IPS-15b (cell line): ENCODE results near the gene SHPK.

Experiments
- H3K27me3 ChIP-seq: one replicate; pipeline ENCODE4 v1.6.1; 2013; ENCODE audit warnings: low read length; ENCODE audit not compliant: control insufficient read depth, insufficient read depth
- H3K36me3 ChIP-seq: one replicate; pipeline ENCODE4 v1.6.1; 2013; ENCODE audit warnings: low read length; ENCODE audit not compliant: control insufficient read depth, insufficient read depth
- H3K4me1 ChIP-seq: one replicate; pipeline ENCODE4 v1.6.1; 2013; ENCODE audit warnings: mild to moderate bottlenecking, low read length; ENCODE audit not compliant: control insufficient read depth, insufficient read depth
- H3K4me3 ChIP-seq: one replicate; pipeline ENCODE4 v1.5.1; 2013; ENCODE audit warnings: low read depth, low read length
- H3K9ac ChIP-seq: one replicate; pipeline ENCODE4 v1.6.1; 2013; ENCODE audit warnings: low read depth, mild to moderate bottlenecking, low read length
- H3K9me3 ChIP-seq: one replicate; pipeline ENCODE4 v1.6.1; 2013; ENCODE audit warnings: mild to moderate bottlenecking, low read length; ENCODE audit not compliant: control insufficient read depth, insufficient read depth

Gene SHPK

DNA sequence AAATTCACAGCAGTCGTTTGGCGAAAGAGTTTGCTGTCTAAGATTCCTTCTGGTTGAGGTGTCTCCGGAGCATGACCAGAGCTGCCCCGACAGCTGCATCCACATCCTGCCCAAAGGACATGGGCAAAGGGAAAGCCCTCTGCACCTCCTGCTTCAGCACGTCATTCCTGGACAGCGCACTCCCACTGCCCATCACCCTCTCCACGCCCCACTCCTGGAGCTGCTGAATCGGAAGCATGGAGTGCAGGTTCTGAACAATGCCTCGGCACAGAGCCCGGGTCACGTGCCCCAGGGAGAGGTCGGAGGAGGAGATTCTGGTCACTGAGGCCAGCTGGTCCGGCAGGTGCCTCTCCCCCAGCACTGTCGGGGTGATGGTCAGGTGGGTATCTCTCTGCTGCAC lies 25.5 kb downstream of the SHPK start:
- Histone ChIP-seq H3K4me1 (no peaks in the 10 kb centered on the region), H3K36me3 (peaks cover 41% of the 10 kb centered on the region), H3K4me3 (no peak overlapping the region), H3K9ac (no peak overlapping the region), H3K9me3 (no peaks in the 10 kb centered on the region), H3K27me3 (no peaks in the 10 kb centered on the region)

- peaks cover 34% of the 10 kb centered on the region for H3K36me3 ChIP-seq
- H3K4me1 ChIP-seq: no peaks in the 10 kb centered on the region
Observed at GRCh38 chr17:3609689-3610088, 26.4 kb downstream of the SHPK start.

GRCh38 chr17:3603870-3604259 lies 32.2 kb downstream of the SHPK start:
- Histone ChIP-seq H3K36me3 (peaks cover 14% of the 10 kb centered on the region), H3K4me1 (no peaks in the 10 kb centered on the region), H3K27me3 (no peaks in the 10 kb centered on the region), H3K9me3 (no peaks in the 10 kb centered on the region), H3K9ac (no peak overlapping the region), H3K4me3 (no peak overlapping the region)

More at GRCh38 chr17:3609689-3610088, 26.4 kb downstream of the SHPK start:
- Histone ChIP-seq H3K4me3 (no peak overlapping the region), H3K9me3 (no peaks in the 10 kb centered on the region), H3K9ac (no peak overlapping the region), H3K27me3 (no peaks in the 10 kb centered on the region)

DNA sequence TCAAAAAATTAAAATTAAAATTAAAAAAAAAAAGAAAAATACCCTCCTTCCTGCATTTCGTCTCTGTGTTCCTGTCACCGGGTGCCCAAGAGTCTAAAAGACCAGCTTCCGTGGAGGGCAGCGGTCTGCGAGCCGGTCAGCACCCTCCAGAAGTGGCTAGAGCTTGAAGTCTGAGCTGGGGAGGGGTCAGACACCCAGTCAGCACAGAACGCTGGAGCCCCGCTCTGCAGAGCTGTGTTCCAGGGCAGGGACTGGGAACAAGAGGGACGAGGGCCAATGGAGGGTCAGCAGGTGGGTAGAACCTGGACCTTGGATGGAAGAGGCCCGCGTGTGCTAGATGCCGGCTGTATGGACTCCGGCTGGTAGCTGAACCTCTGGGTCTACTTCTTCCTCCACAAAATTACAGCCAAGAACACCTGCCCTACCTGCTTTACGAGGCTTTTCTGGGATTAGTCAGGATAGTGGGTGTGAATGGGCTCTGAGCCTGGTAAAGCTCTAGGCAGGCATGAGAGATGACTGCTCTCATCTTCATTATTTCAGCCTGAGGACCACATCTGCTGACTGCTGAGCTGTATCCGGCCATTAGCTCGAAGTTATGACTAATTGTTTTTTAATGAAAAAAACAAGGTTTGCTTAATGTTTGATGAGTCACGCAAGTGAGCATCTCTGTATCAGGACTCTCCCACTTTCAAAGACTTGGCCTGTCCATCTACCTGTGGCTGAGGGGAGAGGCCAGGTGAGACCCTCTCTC lies 32.8 kb downstream of the SHPK start:
- H3K9ac ChIP-seq: no peak overlapping the region
- peaks cover 11% of the 10 kb centered on the region for H3K36me3 ChIP-seq
- H3K27me3 ChIP-seq: no peaks in the 10 kb centered on the region
- H3K4me3 ChIP-seq: no peak overlapping the region
- H3K9me3 ChIP-seq: no peaks in the 10 kb centered on the region
- no peaks in the 10 kb centered on the region for H3K4me1 ChIP-seq

DNA sequence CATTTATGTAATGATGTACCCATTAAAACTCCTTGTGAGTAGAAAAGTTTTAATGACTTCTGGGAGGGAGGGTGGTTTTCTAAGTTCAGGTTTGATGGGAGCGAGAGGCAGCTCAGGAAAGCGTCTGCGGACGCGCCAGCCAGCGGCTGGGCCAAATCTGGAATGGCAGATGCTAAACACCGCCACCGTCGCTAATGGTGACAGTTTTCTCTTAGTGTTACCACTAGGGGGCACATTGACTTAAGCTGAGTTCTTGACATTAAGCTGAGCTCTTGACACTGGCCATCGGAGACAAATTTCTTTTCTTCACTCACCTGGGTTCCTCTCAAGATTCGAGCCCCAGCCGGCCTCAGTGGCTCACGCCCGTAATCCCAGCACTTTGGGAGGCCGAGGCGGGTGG lies 33.6 kb downstream of the SHPK start:
- Histone ChIP-seq H3K9ac (no peak overlapping the region), H3K27me3 (no peaks in the 10 kb centered on the region), H3K4me3 (no peak overlapping the region), H3K9me3 (no peaks in the 10 kb centered on the region), H3K4me1 (no peaks in the 10 kb centered on the region), H3K36me3 (peaks cover 8% of the 10 kb centered on the region)

DNA sequence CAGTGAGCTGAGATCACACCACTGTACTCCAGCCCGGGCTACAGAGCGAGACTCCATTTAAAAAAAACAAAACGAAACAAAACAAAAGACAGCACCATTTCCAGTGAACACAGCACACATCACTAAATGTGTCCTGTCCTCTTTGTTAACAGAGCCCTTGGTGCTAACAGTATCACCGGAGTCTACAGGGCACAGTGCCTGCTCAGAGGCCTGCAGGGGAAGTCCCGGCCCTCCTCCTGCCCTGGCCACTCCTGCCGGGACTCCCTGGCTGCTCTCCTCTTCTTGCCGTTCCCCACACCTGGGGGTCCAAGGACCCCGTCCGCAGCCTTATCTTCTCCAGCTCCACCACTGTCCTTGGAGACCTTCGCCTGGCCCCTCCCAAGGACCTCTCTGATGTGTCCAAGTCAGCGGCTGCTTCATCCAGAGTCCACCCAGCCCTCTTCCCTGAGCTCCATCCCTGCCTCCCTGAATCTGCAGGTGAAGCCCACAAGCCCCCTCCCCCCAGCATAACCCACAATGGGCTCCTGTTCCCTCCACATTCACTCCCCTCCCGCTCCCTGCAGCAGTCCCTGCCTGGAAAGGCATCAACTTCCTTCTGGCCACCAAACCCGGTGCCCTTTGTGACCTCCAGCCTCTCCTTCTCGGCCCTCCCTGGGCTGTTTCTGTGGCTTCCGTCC lies 35.4 kb downstream of the SHPK start:
- H3K36me3 ChIP-seq: peaks cover 3% of the 10 kb centered on the region
- H3K4me3 ChIP-seq: no peak overlapping the region
- H3K4me1 ChIP-seq: no peaks in the 10 kb centered on the region
- H3K9ac ChIP-seq: no peak overlapping the region
- H3K27me3 ChIP-seq: no peaks in the 10 kb centered on the region
- no peaks in the 10 kb centered on the region for H3K9me3 ChIP-seq

DNA sequence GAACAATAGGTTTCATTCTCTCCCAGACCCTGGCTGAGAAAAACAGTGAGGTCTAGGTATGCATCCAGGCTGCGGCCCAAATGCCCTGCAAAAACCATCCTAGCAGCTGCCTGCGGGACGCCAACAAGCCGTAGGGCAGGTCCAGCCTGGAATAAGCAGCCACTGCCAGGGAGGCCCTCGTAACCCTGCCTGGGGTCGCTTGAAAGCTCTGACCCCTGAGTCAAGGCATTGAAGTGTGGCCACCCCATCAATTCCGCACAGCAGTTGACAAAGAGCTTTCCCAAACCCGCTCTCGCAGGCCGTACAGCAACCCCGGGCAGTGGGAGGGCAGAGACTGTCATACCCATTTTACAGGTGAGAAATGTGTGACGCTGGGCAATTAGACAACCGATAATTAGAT lies 38.0 kb downstream of the SHPK start:
- Histone ChIP-seq H3K27me3 (no peaks in the 10 kb centered on the region), H3K36me3 (no peaks in the 10 kb centered on the region), H3K9ac (no peak overlapping the region), H3K4me1 (no peaks in the 10 kb centered on the region), H3K4me3 (no peak overlapping the region), H3K9me3 (no peaks in the 10 kb centered on the region)

GRCh38 chr17:3596804-3597464 lies 39.1 kb downstream of the SHPK start:
- Histone ChIP-seq H3K4me1 (no peaks in the 10 kb centered on the region), H3K9ac (no peak overlapping the region), H3K9me3 (no peaks in the 10 kb centered on the region), H3K36me3 (peaks cover 3% of the 10 kb centered on the region), H3K27me3 (no peaks in the 10 kb centered on the region), H3K4me3 (no peak overlapping the region)

DNA sequence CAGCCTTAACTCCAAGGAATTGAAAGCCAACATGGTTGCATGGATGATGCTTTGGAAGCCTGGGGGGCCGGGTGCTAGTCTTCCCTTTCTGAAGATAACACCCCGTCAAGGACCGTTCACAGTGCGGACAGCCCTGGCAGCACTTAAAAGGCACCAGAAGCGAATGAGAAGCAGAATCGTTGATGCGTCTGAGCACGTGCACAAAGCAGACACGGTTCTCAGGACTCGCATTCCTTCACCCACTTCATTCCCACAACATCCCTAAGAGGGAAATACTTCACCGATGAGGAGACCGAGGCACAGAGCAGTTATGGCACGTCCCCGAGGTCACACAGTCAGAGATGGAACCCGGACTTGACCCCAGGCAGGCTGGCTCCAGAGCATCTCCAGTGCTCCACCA lies 41.1 kb downstream of the SHPK start:
- no peaks in the 10 kb centered on the region for H3K9me3 ChIP-seq
- no peak overlapping the region for H3K9ac ChIP-seq
- no peaks in the 10 kb centered on the region for H3K4me1 ChIP-seq
- peaks cover 18% of the 10 kb centered on the region for H3K36me3 ChIP-seq
- H3K4me3 ChIP-seq: no peak overlapping the region
- no peaks in the 10 kb centered on the region for H3K27me3 ChIP-seq

- H3K36me3 ChIP-seq: peaks cover 26% of the 10 kb centered on the region
- H3K4me1 ChIP-seq: no peaks in the 10 kb centered on the region
- no peak overlapping the region for H3K9ac ChIP-seq
- no peaks in the 10 kb centered on the region for H3K27me3 ChIP-seq
- no peak overlapping the region for H3K4me3 ChIP-seq
- H3K9me3 ChIP-seq: no peaks in the 10 kb centered on the region
Observed at GRCh38 chr17:3594051-3594800, 41.8 kb downstream of the SHPK start.

DNA sequence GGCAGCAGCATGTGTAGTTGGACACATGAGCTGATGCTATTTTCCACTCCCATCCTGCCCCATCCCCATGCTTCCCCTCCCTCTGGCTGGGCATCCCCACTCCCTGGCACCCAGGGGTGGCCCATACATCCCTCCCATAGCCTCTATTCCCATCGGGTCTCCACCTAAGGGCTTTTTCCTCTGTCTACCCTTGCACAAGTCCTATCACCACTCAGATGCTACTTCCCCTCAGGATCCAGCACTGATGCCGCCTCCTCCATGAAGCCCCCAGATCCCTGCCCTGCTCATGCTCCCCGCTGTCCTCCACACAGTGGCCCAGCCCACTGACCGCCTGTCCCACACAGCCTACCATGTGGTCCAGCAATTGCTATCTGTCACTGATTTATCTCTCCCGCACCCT lies 42.7 kb downstream of the SHPK start:
- H3K9ac ChIP-seq: no peak overlapping the region
- no peaks in the 10 kb centered on the region for H3K27me3 ChIP-seq
- no peak overlapping the region for H3K4me3 ChIP-seq
- H3K9me3 ChIP-seq: no peaks in the 10 kb centered on the region
- H3K4me1 ChIP-seq: no peaks in the 10 kb centered on the region
- peaks cover 26% of the 10 kb centered on the region for H3K36me3 ChIP-seq
